ENCODE measurements around the gene TEX2. TPM values are rescaled to one million over a fixed set of nuclear protein-coding genes. Genes with fewer than 3 reads are reported as not detected.

TEX2 gene, protein sequence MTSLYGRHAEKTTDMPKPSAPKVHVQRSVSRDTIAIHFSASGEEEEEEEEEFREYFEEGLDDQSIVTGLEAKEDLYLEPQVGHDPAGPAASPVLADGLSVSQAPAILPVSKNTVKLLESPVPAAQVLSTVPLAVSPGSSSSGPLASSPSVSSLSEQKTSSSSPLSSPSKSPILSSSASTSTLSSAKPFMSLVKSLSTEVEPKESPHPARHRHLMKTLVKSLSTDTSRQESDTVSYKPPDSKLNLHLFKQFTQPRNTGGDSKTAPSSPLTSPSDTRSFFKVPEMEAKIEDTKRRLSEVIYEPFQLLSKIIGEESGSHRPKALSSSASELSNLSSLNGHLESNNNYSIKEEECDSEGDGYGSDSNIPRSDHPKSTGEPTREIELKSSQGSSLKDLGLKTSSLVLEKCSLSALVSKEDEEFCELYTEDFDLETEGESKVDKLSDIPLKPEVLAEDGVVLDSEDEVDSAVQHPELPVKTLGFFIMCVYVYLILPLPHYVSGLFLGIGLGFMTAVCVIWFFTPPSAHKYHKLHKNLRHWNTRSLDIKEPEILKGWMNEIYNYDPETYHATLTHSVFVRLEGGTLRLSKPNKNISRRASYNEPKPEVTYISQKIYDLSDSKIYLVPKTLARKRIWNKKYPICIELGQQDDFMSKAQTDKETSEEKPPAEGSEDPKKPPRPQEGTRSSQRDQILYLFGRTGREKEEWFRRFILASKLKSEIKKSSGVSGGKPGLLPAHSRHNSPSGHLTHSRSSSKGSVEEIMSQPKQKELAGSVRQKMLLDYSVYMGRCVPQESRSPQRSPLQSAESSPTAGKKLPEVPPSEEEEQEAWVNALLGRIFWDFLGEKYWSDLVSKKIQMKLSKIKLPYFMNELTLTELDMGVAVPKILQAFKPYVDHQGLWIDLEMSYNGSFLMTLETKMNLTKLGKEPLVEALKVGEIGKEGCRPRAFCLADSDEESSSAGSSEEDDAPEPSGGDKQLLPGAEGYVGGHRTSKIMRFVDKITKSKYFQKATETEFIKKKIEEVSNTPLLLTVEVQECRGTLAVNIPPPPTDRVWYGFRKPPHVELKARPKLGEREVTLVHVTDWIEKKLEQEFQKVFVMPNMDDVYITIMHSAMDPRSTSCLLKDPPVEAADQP
- total RNA-seq (2014; rRNA removed; shearing (Covaris generic)), result 13.4 and 17.7 TPM in 2 replicates
- polyA plus RNA-seq (2016; fragmentation: Nextera tagmentation; extraction: Ambion mirVana), result 5.6 and 7.5 TPM in 2 replicates
- long read RNA-seq, partial matches to known transcripts, result 1 of 1 reads
- long read RNA-seq, other reads (novel, unspliced or antisense), result 0 of 1 reads

DNA sequence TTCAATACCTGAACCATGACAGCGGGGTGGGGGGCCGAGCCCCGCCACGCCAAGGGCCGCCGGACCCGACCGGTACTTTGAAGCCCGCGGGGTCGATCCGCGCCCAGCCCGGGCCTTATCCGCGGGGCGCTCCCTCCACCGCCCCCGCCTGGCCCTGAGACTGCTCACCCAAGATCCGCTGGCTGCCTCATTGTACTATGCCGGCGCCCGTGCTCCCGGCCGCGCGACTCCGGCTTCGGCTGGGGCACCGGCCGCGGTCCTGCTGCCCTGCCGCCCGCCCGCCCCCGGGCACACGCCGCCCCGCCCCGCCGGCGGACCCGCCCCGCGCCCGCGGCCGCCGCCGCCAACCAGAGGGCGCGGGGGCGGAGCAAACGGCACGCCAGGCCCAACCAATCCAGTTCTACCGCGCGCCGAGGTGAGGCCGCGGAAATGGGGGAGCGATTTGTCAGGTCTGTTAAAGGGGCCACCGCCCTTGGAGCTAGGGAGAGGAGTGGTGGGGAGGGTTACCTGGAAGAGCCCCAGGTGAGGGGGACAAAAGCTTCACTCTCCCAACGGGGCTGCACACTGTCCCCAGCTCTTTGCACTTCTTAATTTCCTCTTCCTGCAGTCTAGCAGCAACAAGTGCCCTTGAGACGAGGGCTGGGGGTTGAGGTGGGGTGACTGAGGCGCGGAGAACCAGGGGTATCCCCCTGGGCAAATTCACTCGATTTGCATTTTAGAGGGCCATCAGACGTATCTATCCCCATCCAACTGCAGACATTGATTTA lies at the start of gene TEX2:
Gene TEX2 (minus strand): TSS at position 261 of the 767 bp plus-strand sequence. CDS start 49,043 bp downstream, outside the sequence.
- Mint-ChIP-seq H3K27me3 (ENCODE audit: insufficient read depth, low read depth, poor library complexity) (peaks cover 26% of the 10 kb centered on the region), H3K36me3 (ENCODE audit: low read depth) (no peaks in the 10 kb centered on the region; the same call in 2 of the 3 replicates), H3K9me3 (no peaks in the 10 kb centered on the region), H3K27ac (peak within 1 kb of the TSS; percentile 91), H3K4me1 (peaks cover 10% of the 10 kb centered on the region), H3K4me3 (peak within 1 kb of the TSS; percentile 88)
- H3F3A ChIP-seq (replicated peaks; ENCODE audit: low read depth), result 0 out of 2 replicates have a peak, but pooled peaks cover 2% of the 10 kb centered on the region
- H3K9me2 ChIP-seq (ENCODE audit: insufficient read depth), result peaks cover 4% of the 10 kb centered on the region; the same call in 1 of the 2 replicates
- peaks cover 26% of the 10 kb centered on the region for H3K27me3 ChIP-seq (ENCODE audit: insufficient read depth)
- ATAC-seq (peak; percentile 91), DNase-seq (ENCODE audit: low spot score) (peak; percentile 98)
- peak within 1 kb of the TSS; percentile 76 for H2AFZ ChIP-seq
- H3K4me3 ChIP-seq, result peak within 1 kb of the TSS; percentile 92
- peaks cover 15% of the 10 kb centered on the region for H4K20me1 ChIP-seq (replicated peaks; ENCODE audit: insufficient read depth)
- no peaks in the 10 kb centered on the region for H3K36me3 ChIP-seq (ENCODE audit: insufficient read depth)
- H3K27ac ChIP-seq (ENCODE audit: low read depth), result peak within 1 kb of the TSS; percentile 84
- TF ChIP-seq JUNB (IDR thresholded peaks at IDR 0.05; ENCODE audit: unreplicated experiment) (no peak), STAT1 (IDR thresholded peaks at IDR 0.05; ENCODE audit: unreplicated experiment) (no peak), ETS1 (IDR thresholded peaks at IDR 0.05) (peak; percentile 77; the same call in 1 of the 2 replicates), POLR2AphosphoS5 (IDR thresholded peaks at IDR 0.05; ENCODE audit: low read depth) (peak; percentile 70)
- TF ChIP-seq, protein P1, sequence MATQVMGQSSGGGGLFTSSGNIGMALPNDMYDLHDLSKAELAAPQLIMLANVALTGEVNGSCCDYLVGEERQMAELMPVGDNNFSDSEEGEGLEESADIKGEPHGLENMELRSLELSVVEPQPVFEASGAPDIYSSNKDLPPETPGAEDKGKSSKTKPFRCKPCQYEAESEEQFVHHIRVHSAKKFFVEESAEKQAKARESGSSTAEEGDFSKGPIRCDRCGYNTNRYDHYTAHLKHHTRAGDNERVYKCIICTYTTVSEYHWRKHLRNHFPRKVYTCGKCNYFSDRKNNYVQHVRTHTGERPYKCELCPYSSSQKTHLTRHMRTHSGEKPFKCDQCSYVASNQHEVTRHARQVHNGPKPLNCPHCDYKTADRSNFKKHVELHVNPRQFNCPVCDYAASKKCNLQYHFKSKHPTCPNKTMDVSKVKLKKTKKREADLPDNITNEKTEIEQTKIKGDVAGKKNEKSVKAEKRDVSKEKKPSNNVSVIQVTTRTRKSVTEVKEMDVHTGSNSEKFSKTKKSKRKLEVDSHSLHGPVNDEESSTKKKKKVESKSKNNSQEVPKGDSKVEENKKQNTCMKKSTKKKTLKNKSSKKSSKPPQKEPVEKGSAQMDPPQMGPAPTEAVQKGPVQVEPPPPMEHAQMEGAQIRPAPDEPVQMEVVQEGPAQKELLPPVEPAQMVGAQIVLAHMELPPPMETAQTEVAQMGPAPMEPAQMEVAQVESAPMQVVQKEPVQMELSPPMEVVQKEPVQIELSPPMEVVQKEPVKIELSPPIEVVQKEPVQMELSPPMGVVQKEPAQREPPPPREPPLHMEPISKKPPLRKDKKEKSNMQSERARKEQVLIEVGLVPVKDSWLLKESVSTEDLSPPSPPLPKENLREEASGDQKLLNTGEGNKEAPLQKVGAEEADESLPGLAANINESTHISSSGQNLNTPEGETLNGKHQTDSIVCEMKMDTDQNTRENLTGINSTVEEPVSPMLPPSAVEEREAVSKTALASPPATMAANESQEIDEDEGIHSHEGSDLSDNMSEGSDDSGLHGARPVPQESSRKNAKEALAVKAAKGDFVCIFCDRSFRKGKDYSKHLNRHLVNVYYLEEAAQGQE (IDR thresholded peaks at IDR 0.05; ENCODE audit: unreplicated experiment), result peak; percentile 3
- TF ChIP-seq, protein P2, sequence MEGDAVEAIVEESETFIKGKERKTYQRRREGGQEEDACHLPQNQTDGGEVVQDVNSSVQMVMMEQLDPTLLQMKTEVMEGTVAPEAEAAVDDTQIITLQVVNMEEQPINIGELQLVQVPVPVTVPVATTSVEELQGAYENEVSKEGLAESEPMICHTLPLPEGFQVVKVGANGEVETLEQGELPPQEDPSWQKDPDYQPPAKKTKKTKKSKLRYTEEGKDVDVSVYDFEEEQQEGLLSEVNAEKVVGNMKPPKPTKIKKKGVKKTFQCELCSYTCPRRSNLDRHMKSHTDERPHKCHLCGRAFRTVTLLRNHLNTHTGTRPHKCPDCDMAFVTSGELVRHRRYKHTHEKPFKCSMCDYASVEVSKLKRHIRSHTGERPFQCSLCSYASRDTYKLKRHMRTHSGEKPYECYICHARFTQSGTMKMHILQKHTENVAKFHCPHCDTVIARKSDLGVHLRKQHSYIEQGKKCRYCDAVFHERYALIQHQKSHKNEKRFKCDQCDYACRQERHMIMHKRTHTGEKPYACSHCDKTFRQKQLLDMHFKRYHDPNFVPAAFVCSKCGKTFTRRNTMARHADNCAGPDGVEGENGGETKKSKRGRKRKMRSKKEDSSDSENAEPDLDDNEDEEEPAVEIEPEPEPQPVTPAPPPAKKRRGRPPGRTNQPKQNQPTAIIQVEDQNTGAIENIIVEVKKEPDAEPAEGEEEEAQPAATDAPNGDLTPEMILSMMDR (conservative IDR thresholded peaks at IDR 0.05; ENCODE audit: low read depth in 2 of 2), result no peak
- H3K79me2 ChIP-seq (replicated peaks; ENCODE audit: insufficient read depth), result peaks cover 37% of the 10 kb centered on the region
- H3K4me2 ChIP-seq, result peak within 1 kb of the TSS; percentile 95
- H3K4me1 ChIP-seq (ENCODE audit: insufficient read depth), result peaks cover 11% of the 10 kb centered on the region; the same call in 1 of the 2 replicates
